ENCODE results near the gene ACO2. TPM values are rescaled to one million over a fixed set of nuclear protein-coding genes. Genes with fewer than 3 reads are reported as not detected.

ACO2 gene
- total and polyA plus RNA-seq, 2 of the 13 experiments (the other 11 are each of a cell fraction or from before 2014, with no cell fraction given), result 19.2 to 45.6 TPM

DNA sequence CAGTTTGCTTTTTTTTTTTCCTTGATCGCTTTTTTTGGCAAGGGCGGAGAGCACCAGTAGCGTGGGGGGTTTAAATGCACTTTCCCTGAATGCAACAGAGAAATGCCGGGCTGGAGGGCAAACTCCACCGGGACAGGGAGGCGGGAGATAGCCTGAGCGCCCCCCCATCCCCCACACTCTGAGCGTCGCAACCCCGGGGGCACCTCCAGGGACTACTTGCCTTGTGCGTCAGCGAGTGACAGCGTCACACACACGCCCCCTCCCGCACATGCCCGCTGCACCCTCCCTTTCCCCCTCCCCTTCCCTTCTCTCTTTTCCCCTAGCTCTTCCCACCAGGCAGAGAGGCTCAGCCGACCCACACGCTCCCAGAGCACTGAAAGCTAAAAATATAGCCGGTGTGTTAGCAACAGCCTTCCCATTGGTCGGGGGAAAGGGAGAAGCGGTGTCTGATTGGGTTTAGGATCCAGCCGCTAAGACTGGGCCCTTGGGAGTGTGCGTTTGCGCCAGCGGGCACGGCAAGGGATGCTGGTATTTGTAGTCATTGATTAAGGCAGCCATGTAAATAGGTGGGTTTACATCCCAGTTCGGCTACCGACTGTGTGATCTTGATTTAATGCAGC, 20.6 kb upstream of the ACO2 start (continued):
- TF ChIP-seq, protein P1, sequence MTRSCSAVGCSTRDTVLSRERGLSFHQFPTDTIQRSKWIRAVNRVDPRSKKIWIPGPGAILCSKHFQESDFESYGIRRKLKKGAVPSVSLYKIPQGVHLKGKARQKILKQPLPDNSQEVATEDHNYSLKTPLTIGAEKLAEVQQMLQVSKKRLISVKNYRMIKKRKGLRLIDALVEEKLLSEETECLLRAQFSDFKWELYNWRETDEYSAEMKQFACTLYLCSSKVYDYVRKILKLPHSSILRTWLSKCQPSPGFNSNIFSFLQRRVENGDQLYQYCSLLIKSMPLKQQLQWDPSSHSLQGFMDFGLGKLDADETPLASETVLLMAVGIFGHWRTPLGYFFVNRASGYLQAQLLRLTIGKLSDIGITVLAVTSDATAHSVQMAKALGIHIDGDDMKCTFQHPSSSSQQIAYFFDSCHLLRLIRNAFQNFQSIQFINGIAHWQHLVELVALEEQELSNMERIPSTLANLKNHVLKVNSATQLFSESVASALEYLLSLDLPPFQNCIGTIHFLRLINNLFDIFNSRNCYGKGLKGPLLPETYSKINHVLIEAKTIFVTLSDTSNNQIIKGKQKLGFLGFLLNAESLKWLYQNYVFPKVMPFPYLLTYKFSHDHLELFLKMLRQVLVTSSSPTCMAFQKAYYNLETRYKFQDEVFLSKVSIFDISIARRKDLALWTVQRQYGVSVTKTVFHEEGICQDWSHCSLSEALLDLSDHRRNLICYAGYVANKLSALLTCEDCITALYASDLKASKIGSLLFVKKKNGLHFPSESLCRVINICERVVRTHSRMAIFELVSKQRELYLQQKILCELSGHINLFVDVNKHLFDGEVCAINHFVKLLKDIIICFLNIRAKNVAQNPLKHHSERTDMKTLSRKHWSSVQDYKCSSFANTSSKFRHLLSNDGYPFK (CRISPR knock-in tag; IDR thresholded peaks at IDR 0.05; ENCODE audit: borderline replicate concordance), result peak; percentile 76; the same call in 1 of the 2 replicates
- TF ChIP-seq DR1 (CRISPR knock-in tag; IDR thresholded peaks at IDR 0.05) (peak; percentile 58; the same call in 1 of the 2 replicates), HDAC1 (CRISPR knock-in tag; IDR thresholded peaks at IDR 0.05) (peak; percentile 80), ETV6 (CRISPR knock-in tag; conservative IDR thresholded peaks at IDR 0.05) (peak; percentile 24; the same call in 1 of the 2 replicates), NRL (CRISPR knock-in tag; IDR thresholded peaks at IDR 0.05; ENCODE audit: borderline replicate concordance) (no peak), SRF (IDR thresholded peaks at IDR 0.05; ENCODE audit: low read depth, low read length) (0 out of 2 replicates have a peak, but pooled peaks have one; percentile 12), HIVEP1 (CRISPR knock-in tag; IDR thresholded peaks at IDR 0.05) (peak; percentile 96), ZEB1 (IDR thresholded peaks at IDR 0.05; ENCODE audit: insufficient replicate concordance, low read depth) (peak; percentile 27), DNMT3B (CRISPR knock-in tag; conservative IDR thresholded peaks at IDR 0.05) (peak; percentile 66; the same call in 1 of the 2 replicates), ZMYM2 (CRISPR knock-in tag; IDR thresholded peaks at IDR 0.05) (no peak), FOSL2 (CRISPR knock-in tag; IDR thresholded peaks at IDR 0.05) (peak; percentile 79), ZNF432 (CRISPR knock-in tag; IDR thresholded peaks at IDR 0.05; ENCODE audit: borderline replicate concordance) (no peak), ISL2 (CRISPR knock-in tag; IDR thresholded peaks at IDR 0.05) (no peak), CBX5 (CRISPR knock-in tag; IDR thresholded peaks at IDR 0.05; ENCODE audit: borderline replicate concordance) (no peak), FOXA1 (IDR thresholded peaks at IDR 0.05) (no peak), FOXA1 (CRISPR knock-in tag; IDR thresholded peaks at IDR 0.05) (peak; percentile 40), TCF7L2 (IDR thresholded peaks at IDR 0.05; ENCODE audit: low read depth, low read length) (no peak), MBNL3 (CRISPR knock-in tag; conservative IDR thresholded peaks at IDR 0.05) (no peak), ZNF546 (CRISPR knock-in tag; conservative IDR thresholded peaks at IDR 0.05) (no peak), ZNF660 (CRISPR knock-in tag; IDR thresholded peaks at IDR 0.05; ENCODE audit: borderline replicate concordance, low read depth) (no peak), SOX13 (IDR thresholded peaks at IDR 0.05) (0 out of 2 replicates have a peak, but pooled peaks have one; percentile 30), SOX13 (CRISPR knock-in tag; conservative IDR thresholded peaks at IDR 0.05 in 1 of 2, IDR thresholded peaks at IDR 0.05 in 1 of 2) (peak in 1 of 2 experiments; percentile 58; a peak in 2 of 4 replicates), TAF15 (IDR thresholded peaks at IDR 0.05; ENCODE audit: low read depth, low read length, poor library complexity, severe bottlenecking) (no peak), BHLHE40 (IDR thresholded peaks at IDR 0.05; ENCODE audit: low read length) (peak; percentile 76)
- TF ChIP-seq, protein P2, sequence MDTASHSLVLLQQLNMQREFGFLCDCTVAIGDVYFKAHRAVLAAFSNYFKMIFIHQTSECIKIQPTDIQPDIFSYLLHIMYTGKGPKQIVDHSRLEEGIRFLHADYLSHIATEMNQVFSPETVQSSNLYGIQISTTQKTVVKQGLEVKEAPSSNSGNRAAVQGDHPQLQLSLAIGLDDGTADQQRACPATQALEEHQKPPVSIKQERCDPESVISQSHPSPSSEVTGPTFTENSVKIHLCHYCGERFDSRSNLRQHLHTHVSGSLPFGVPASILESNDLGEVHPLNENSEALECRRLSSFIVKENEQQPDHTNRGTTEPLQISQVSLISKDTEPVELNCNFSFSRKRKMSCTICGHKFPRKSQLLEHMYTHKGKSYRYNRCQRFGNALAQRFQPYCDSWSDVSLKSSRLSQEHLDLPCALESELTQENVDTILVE (CRISPR knock-in tag; IDR thresholded peaks at IDR 0.05), result 0 out of 2 replicates have a peak, but pooled peaks have one; percentile 10
- TF ChIP-seq, protein P3, sequence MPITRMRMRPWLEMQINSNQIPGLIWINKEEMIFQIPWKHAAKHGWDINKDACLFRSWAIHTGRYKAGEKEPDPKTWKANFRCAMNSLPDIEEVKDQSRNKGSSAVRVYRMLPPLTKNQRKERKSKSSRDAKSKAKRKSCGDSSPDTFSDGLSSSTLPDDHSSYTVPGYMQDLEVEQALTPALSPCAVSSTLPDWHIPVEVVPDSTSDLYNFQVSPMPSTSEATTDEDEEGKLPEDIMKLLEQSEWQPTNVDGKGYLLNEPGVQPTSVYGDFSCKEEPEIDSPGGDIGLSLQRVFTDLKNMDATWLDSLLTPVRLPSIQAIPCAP (CRISPR knock-in tag; IDR thresholded peaks at IDR 0.05; ENCODE audit: low read depth), result no peak

Measured in HepG2 (cell line).